ENCODE measurements around the gene ANKRD36B. TPM values are rescaled to one million over a fixed set of nuclear protein-coding genes. Genes with fewer than 3 reads are reported as not detected.
"Not testable (repeated sequence)": the region's sequence is repeated elsewhere in the genome, so short reads cannot be mapped to it uniquely, and the experiment has no call there.

The ANKRD36B gene
- 16.1 TPM for total RNA-seq
- long read RNA-seq, partial matches to known transcripts, result 24 of 42 reads
- long read RNA-seq, other reads (novel, unspliced or antisense), result 13 of 42 reads

DNA sequence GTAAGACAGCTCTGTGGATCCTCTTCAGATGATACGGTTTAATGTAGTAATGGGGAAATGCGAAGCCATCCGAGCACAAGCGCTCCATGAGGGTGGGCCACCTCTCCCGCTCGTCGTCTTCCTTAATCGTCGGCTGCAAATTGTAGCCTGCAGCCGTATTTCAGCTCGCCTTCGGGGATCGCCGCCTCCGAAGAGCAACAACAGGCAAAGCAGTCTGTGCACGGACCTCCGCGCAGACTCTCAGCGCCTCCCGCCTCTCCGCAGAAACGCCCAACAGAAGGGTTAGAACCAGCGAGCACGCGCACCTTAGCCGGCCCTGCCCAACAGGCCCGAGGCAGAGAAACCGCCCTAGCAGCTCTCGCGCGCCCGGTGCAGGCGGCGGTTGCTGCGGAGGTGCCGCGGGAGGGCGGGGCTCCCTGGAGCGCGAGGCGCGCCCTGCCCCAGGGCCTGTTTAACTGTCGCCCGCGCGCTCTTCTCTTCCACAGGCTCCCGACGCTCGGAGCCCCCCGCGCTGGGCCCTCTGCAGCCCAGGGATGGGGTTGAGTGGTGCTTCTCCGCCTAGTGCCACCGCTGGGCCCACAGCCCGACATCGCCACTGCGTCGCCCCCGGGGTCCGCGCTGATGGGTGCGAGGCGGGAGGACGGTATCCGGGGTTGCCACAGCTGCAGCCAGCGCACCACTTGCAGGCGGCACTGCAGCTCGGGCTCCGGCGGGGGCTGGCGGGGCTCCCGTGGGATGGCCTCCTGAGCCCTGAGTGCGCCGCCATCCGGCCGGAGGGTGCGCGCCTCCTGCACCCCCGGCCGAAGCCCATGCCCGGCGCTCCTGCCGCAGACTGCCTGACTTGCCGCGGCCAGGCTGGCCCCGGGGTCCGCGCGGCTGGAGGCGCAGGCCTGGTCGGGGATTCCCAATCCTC, at the start of gene ANKRD36B:
ANKRD36B (minus strand) TSS at position 280 of the 913 bp plus-strand sequence; CDS start at position 88, 192 bp downstream.
- not testable (repeated sequence) for DNase-seq (ENCODE audit: low spot score)

DNA sequence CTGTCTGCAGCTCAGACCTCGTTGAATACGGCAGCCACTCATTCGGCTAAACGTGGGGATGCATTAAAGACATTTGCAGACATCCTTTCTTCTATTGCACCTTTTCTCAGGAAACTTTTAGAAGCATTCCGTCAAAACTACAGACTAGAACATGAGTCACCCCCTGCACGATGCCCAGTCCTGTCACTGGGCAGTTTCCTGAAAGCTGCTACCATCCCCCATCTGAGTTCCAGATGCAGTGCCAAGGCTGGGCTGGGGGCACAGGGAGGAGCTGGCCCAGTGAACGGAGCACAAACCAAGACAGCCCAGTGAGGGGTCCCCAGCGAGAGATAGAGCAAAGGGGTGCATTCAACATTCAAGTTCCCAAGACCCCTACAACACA, 36.4 kb upstream of the ANKRD36B start:
- not testable (repeated sequence) for DNase-seq (ENCODE audit: low spot score)

DNA sequence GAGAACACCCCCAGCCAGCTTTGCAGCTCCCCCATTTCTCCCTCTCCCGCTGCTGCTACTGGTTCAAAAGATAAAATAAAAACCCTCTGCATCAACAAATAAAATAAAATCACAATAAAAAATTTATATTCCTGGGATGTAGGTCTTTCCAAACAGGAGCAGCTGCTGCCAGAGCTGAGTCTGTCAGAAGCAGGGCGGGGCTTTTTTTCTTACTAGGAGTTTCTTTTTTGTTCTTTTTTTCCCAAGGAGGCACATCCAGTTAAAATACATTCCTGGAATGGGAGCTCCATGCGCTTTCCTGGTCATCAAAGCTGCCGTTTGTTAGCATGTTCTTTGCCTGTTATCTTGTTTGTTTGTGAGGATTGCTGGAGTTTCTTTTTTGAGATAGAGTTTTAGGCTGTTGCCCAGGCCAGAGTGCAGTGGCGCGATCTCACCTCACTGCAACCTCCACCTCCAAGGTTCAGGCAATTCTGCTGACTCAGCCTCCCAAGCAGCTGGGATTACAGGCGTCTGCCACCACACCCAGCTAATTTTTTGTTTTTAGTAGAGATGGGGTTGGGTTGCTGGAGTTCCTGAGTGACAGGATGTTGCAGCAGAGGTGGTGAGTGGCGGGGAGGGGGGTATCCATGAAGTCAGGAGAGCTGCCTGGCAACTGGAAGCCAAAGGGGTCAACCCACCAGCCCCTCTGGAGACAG, 35.8 kb upstream of the ANKRD36B start:
- not testable (repeated sequence) for DNase-seq (ENCODE audit: low spot score)

DNA sequence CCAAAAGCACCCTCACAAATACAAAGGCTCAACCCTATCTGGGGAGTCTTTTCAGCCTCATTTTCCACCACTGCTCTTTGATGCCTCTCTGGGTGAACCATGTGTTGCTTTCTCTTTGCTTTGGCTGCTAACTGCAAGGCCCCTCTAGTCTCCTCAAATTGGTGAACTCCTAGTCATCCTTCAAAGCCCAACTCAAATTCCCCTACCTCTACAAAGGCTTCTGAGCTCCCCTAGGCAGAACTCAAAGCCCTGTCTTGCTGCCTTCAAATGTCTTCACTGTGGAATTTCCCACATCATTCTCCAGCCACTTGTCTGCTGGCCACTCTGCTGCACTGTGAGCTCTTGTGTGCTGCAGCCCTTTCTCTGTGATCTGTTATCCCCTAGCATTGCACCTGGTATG, 33.3 kb upstream of the ANKRD36B start:
- DNase-seq (ENCODE audit: low spot score), result not testable (repeated sequence)

DNA sequence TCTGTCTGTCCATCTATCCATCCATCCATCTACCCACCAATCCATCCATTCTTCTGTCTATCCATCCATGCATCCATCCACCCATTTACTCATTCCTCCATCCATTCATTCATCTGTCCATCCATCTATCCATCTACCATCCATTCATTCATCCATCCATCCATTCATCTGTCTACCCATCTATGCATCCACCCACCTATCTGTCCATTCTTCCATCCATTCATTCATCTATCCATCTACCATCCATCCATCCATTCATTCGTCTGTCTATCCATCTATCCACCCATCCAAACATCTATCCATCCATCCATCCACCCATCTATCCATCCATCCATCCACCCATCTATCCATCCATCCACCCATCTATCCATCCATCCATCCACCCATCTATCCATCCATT, 30.8 kb upstream of the ANKRD36B start:
- not testable (repeated sequence) for DNase-seq (ENCODE audit: low spot score)

DNA sequence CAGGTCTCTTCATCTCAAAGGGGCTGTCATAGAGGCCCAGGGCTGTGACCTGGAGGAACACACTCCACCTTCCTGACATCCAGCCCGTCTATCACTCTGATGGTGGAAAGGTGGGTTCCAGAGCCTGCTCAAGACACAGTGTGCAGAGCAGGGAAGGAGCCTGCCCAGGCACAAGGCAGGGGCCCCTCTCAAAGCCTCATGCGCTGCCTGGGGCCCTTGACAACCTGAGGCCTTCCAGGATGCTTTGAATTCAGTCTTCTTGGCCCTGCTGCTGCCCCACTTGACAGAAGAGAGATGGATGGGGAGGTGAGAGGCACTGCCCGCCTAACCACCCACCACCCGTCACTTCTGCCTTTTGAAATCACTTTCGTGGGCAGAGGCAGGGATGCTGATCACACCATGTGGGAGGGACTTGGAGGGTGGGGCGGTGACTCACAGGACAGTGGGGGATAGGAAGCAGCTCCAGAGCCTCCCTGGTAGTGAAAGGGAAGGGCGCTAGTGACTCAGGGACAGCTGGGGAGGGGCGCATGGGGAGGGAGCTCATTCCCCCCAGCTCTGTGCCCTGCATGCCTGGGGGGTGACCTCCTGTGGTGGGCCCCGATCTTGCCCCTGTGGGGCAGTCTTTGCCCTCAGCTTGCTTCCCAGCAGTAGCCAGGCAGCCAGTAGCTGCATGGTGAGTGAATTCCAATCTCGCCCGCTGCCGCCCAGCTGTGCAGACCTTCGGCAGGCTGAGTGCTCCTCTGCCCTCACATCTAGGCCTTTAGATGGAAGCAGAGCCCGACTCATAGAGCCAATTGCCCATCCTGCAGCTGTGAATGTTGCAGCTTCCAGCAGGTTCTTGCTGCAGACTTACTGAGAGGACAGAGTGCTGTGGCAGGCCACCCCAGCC, 29.5 kb upstream of the ANKRD36B start:
- not testable (repeated sequence) for DNase-seq (ENCODE audit: low spot score)

DNA sequence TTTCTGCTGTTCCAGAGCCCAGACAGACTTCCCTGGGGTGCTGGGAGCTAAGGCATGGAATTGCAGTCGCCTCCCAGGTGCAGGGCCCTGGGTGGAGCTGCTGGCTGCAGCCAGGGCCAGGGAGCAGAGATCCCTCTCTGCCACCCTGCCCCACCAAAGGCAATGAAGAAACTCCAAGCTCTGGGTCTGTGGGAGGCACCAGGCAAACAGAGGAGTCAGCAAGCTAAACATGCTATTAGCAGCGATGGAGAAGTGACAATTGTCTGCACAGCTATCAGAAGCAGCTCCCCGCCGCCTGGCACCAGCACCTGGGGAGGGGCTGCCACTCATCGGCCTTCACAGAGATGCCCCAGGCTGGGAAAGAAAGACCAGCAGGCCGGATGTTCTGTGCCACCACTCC, 28.2 kb upstream of the ANKRD36B start:
- DNase-seq (ENCODE audit: low spot score), result no peak

DNA sequence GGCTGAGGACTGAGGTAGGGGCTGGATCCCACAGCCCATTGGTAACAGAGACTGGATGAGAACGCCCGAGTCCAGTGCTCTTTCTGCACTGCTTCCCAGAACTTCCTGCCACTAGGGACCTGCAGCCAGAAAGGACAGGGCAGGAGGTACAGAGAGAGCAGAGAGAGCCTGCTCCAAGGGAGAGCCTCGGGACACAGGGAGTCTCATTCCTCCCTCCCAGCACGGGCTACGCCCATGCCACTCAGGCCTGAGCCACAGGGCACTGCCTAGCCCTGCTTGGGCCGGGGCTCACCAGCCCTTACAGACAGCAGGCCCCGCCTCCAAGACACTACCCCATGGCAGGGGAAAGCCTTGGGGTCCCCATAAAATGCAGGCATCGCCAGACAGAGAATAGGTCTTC, 26.1 kb upstream of the ANKRD36B start:
- DNase-seq (ENCODE audit: low spot score), result not testable (repeated sequence)

DNA sequence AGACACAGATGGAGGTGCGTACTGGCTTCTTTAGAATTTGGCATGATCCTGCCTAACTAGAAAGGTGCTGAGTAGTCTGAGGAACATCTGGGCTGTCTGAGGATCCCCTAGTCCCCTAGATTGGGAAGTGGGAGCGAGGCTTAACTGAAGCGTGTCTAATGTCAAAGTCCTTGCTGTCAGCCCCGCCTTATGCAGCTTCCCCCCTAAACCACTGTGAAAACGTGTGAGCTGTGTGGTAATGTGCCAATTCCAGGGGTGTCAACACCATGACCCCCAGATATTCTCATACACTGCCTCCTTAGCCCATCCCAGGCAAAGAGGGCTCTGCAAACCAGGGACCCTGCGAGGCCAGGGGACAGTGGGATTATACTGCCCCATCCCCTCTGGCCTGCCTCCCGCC, 22.2 kb upstream of the ANKRD36B start:
- DNase-seq (ENCODE audit: low spot score), result not testable (repeated sequence)

DNA sequence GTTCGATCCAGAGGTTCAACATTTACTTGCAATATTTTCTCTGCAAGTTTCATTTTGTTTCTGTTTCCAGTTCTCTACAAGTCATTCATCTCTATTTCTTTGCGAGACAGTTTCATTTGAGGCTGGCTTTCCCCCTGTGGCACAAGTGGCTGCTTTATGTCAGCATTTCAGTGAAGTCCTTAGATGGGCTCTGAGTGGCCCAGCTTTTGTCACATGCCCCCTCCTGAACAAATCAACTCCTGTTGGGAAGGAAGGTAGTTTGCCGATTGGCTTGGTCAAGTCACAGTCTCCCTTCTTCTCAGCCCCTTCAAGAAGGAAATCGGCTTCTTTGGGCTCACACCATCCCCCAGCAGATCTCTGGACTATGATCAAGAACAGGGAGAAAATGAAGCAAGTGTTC, 19.1 kb upstream of the ANKRD36B start:
- not testable (repeated sequence) for DNase-seq (ENCODE audit: low spot score)

DNA sequence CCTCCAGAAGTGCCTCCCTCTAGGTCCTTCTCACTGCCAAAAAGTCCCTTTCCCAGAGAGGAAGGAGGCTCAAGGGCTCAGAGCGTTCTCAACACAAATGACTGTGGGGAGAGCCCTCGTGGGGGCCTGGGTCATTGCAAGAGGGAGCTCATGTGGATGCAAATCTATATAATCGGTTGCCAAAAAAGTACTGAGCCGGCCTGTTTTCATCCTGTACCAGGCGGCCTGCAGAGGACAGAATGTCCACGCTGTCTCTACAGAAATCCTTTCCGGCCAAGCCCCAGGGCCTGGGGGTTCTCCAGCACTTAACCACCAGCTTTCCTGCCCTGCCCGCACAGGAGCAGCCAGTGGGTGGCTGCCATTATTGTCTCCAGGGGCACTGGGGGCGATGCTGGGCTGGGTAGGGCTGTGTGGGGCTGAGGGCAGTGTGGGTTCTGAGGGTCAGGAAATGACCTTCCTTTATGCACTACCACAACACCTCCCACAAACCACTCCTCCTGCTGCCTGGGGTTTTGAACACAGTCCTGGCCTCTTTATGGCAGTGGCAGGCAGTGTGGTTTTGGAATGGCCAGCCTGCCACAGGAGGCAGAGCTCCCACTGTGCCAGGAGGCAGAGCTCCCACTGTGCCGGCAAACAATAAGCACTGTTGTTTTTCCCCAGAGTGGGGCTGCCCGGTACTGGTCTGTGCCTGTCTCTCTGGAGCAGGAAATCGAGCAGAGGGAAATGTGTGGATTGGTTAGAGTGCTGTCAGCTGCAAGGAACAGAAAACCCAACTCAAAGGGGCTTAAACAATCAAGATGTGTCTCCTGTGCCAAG, 16.1 kb upstream of the ANKRD36B start:
- not testable (repeated sequence) for DNase-seq (ENCODE audit: low spot score)

DNA sequence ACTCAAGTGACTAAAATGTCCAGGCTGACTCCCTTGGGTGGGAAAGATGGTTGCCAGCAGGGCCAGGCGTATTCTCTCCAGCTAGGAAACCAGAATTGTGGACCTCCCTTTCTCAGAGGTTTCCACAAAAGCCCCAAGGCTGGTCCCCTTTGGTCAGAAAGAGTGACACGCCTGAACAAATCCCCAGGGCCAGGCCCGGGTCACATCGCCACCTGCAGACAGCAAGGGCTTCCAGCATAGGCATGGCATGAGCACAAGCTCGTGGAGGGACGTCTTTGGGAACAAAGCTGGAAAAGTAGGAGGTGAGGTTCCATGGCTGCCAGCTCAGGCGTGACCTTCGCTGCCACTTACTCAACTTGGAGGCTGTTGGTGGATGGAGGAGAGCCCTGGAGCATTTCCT, 15.4 kb upstream of the ANKRD36B start:
- not testable (repeated sequence) for DNase-seq (ENCODE audit: low spot score)

DNA sequence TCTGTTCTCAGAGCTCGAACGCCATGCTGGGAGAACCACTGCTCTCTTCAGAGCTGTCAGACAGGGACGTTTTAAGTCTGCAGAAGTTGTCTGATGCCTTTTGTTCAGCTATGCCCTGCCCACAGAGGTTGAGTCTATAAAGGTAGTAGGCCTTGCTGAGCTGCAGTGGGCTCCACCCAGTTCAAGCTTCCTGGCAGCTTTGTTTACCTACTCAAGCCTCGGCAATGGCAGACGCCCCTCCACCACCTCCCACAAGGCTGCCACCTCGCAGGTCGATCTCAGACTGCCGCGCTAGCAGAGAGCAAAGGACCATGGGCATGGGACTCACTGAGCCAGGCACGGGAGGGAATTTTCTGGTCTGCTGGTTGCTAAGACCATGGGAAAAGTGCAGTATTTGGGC, 11.9 kb upstream of the ANKRD36B start:
- not testable (repeated sequence) for DNase-seq (ENCODE audit: low spot score)

DNA sequence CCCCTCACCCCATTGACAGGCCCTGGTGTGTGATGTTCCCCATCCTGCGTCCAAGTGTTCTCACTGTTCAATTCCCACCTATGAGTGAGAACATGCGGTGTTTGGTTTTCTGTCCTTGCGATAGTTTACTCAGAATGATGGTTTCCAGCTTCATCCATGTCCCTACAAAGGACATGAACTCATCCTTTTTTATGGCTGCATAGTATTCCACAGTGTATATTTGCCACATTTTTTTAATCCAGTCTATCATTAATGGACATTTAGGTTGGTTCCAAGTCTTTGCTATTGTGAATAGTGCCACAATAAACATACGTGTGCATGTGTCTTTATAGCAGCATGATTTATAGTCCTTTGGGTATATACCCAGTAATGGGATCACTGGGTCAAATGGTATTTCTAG, 6.5 kb upstream of the ANKRD36B start:
- DNase-seq (ENCODE audit: low spot score), result not testable (repeated sequence)

DNA sequence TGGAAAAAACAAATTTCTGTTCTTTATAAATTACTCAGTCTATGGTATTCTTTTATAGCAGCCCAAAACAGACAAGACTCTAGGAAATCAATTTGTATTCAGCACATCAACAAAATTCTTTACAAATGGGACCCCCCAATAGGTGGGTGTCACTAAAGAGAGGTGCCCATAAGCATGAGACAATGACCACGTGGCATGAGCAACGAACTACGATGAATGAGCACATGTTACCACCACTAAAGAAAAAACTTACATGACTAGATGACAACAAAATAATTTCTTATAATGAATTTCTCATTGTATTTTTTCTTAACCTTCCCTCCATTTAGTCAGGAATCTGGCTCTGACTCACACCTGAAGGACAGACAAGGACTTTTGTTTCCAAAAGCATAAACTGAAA, 3.8 kb upstream of the ANKRD36B start:
- not testable (repeated sequence) for DNase-seq (ENCODE audit: low spot score)

DNA sequence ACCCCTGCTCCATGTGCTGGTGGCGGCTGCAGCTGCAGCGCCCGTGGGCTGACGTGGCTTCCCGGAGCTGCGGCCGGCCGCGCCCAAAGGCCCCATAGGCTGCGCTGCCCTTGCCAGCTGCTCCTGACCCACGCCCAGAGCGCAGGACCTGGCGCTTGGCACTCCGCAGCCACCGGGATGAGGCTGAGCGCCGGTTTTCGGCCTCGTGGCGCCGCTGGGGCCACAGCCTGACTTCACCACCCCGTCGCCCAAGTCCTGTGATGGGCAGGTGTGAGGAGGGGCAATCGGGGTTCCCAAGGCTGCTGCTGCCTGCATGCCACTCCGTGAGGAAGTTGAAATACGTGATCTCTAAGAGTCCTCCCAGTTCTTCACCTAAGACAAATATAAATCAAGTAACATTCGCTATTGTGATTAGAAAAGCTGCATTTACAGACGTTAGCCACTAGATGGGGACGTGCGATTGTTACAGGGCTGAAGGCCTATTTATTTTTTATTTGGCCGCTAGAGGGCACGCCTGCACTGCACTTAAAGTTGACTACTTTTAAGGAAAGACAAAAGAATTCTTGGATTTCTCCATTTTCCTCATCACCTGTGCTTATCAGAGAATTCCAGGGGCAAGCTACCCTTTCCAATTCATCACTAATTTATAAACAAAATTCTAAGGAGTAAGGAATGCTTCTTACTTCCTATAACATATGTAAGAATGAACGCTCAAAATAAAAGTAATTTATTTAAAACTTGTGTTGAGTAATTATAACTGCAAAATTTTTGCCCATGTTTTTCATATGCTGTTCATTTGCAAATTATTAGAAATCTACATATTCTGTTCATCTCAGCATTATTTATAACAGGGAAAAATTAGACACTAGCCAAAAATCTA, 1.1 kb upstream of the ANKRD36B start:
- DNase-seq (ENCODE audit: low spot score), result peak; percentile 89

DNA sequence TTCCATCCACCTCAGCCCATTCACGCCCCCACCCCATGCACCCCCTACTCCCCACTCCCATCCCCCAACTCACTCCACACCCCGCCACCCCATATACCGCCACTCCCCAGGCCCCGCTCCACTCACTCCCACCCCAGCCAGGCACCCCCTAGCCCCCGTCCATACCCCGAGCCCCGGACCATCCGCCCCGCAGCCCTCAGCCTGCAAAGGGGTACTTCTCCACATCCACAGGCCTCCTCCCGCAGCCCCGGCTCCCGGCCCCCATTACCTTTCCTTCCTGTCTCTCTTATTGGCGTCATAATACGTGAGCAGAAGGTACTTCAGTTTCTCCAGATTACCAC, 450 bp downstream of the ANKRD36B start:
- DNase-seq (ENCODE audit: low spot score), result not testable (repeated sequence)

DNA sequence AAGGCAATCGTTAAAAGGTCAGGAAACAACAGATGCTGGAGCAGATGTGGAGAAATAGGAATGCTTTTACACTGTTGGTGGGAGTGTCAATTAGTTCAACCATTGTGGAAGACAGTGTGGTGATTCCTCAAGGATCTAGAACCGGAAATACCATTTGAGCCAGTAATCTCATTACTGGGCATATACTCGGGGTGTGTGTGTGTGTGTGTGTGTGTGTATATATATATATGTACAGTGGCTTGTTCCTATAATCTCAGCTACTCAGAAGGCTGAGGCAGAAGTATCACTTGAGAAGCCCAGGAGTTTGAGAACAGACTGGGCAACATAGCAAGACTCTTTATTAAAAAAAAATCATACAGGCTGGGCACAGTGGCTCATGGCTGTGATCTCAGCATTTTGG, 24.0 kb downstream of the ANKRD36B start:
- DNase-seq (ENCODE audit: low spot score), result not testable (repeated sequence)

DNA sequence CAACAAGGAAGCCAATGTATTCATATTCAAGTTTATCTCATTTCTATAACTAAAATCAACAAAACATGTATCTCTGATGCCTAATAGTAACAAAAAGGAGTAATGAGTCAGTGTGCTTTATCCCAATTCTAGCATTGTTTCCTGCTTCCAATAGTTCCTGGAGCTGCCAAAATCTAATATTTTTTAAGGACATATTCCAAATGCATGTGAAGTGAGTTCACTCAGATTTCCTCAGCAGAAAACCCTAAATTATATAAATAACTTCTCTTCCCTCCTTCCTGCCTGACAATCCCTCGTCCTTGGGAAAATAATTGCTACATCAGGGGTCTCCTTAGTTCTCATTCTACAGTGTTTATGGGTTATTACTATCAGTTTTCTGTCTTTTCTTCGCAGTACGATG, 37.3 kb downstream of the ANKRD36B start:
- DNase-seq (ENCODE audit: low spot score), result not testable (repeated sequence)
